ENCODE measurements around the gene DCAF5.
A peak's percentile ranks its signal among the peaks of the same experiment; 100 is the strongest.
"Not testable (repeated sequence)": the region's sequence is repeated elsewhere in the genome, so short reads cannot be mapped to it uniquely, and the experiment has no call there.

Gene DCAF5

GRCh38 chr14:69066396-69067171 is 86.3 kb downstream of the DCAF5 start:
- DNase-seq: no peak

GRCh38 chr14:69065934-69066333 is 87.0 kb downstream of the DCAF5 start:
- DNase-seq: not testable (repeated sequence)

GRCh38 chr14:69064596-69064995 is 88.3 kb downstream of the DCAF5 start:
- no peak for DNase-seq

- DNase-seq: peak; percentile 97
Observed at GRCh38 chr14:69059658-69060623, 93.0 kb downstream of the DCAF5 start.

- DNase-seq: peak; percentile 69
Observed at GRCh38 chr14:69055999-69056788, 96.7 kb downstream of the DCAF5 start.

GRCh38 chr14:69055125-69055524 is 97.8 kb downstream of the DCAF5 start:
- peak; percentile 83 for DNase-seq

- no peak for DNase-seq
Observed at GRCh38 chr14:69054030-69054429, 98.9 kb downstream of the DCAF5 start.

GRCh38 chr14:69052181-69052601 is 100.7 kb downstream of the DCAF5 start:
- DNase-seq: no peak

- DNase-seq: peak; percentile 6
Observed at GRCh38 chr14:69050240-69051184, 102.4 kb downstream of the DCAF5 start.

- DNase-seq: peak; percentile 67
Observed at GRCh38 chr14:69049675-69050074, 103.2 kb downstream of the DCAF5 start.

- peak; percentile 12 for DNase-seq
Observed at GRCh38 chr14:69048456-69048855, 104.5 kb downstream of the DCAF5 start.

- no peak for DNase-seq
Observed at GRCh38 chr14:69047255-69047654, 105.7 kb downstream of the DCAF5 start.

- peak; percentile 80 for DNase-seq
Observed at GRCh38 chr14:69046476-69046860, 106.5 kb downstream of the DCAF5 start.

- DNase-seq: peak; percentile 77
Observed at GRCh38 chr14:69045857-69046475, 107.0 kb downstream of the DCAF5 start.

GRCh38 chr14:69044965-69045555 is 107.9 kb downstream of the DCAF5 start:
- DNase-seq: peak; percentile 49

- DNase-seq: no peak
Observed at GRCh38 chr14:69044296-69044695, 108.6 kb downstream of the DCAF5 start.

- peak; percentile 80 for DNase-seq
Observed at GRCh38 chr14:69043596-69044260, 109.2 kb downstream of the DCAF5 start.

GRCh38 chr14:69042787-69043444 is 110.0 kb downstream of the DCAF5 start:
- DNase-seq: no peak

GRCh38 chr14:69042299-69042698 is 110.6 kb downstream of the DCAF5 start:
- no peak for DNase-seq

GRCh38 chr14:69041783-69042182 is 111.1 kb downstream of the DCAF5 start:
- DNase-seq: no peak

Measured in fibroblast of skin of right biceps (primary cell).